Dendritic cell treated with granulocyte-macrophage colony-stimulating factor and Interleukin-4, amounts not matched to agents 40 ng/mL and 50 ng/mL, for 4 days (primary cell): ENCODE results near the gene G3BP2.
"Not testable (repeated sequence)": the region's sequence is repeated elsewhere in the genome, so short reads cannot be mapped to it uniquely, and the experiment has no call there.

Experiments
- H3K27ac Mint-ChIP-seq: one replicate; pipeline ENCODE4 v1.8.0; 2022; ENCODE audit warnings: mild to moderate bottlenecking, mixed read lengths
- H3K27me3 Mint-ChIP-seq: one replicate; pipeline ENCODE4 v1.8.0; 2022; ENCODE audit warnings: mild to moderate bottlenecking, mixed read lengths
- H3K36me3 Mint-ChIP-seq: one replicate; pipeline ENCODE4 v1.8.0; 2022; ENCODE audit warnings: low read depth, mixed read lengths
- H3K4me1 Mint-ChIP-seq: one replicate; pipeline ENCODE4 v1.8.0; 2022; ENCODE audit warnings: low read depth, mixed read lengths
- H3K4me3 Mint-ChIP-seq: one replicate; pipeline ENCODE4 v1.8.0; 2022; ENCODE audit warnings: mild to moderate bottlenecking, moderate library complexity, mixed read lengths
- H3K9me3 Mint-ChIP-seq: one replicate; pipeline ENCODE4 v1.8.0; 2022; ENCODE audit warnings: mixed read lengths
- intact Hi-C: fragments of 100-400 bp; cut with micrococcal nuclease; formaldehyde crosslinking; loops from one replicate; pipeline ENCODE4 v1.15.0; 2022

The G3BP2 gene

DNA sequence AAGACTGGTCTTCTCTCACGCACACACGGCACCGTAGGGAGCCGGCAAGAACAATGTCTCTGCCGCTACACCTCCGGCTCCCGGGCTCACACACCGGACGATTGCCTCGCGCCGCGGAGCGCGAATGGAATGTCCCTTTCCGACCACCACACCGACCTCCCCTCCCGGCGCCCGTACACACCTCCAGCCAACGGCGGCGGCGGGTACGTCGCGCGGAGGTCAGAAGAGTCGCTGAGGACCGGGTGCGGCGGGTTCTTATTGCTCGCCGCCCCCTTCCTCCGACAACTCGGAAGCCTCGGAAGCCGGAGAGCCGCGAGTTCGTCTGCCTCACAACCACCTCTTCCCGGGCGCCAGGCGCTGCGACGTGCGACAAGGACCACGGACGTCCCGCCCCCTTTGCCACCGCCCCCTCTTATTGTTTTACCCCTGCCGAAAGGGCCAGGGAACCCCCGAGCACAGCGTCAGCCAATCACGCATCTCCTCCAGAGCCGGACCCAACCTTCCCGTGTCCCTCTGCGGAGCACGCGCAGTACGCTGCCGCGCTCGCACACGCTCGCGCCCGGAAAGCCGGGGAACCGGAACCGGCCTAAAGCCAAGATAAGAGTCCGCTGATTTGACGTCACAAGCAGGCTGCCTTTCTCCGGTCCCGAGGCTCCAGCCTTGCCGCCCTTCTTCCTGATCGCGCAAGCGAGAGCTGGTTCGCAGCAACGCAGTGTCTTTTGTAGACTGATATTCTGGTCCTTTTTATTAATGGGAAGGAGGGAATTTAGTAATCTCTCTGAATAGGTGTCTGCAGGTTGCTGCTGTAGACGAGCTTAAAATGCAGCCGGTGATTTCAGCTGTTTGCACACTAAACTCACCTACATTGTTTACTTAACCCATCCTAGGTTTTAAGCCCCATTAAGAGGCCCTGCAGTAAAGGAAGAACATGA is at the start of gene G3BP2:
TSS of gene G3BP2 (minus strand) at position 385 of the 932 bp plus-strand sequence. CDS start 11,386 bp downstream, outside the sequence.
- no peaks in the 10 kb centered on the region for H3K27me3 Mint-ChIP-seq
- H3K4me1 Mint-ChIP-seq, result peaks cover 39% of the 10 kb centered on the region
- peaks cover 14% of the 10 kb centered on the region for H3K36me3 Mint-ChIP-seq
- intact Hi-C loops, result loop anchor here (1.0 to 5.0 kb wide), 4 partner anchors 25 to 476 kb away; partner anchors contain the start of genes NUP54, RCHY1, THAP6 and USO1
- peak within 1 kb of the TSS; percentile 97 for H3K4me3 Mint-ChIP-seq
- peak within 1 kb of the TSS; percentile 100 for H3K27ac Mint-ChIP-seq
- H3K9me3 Mint-ChIP-seq, result no peaks in the 10 kb centered on the region

GRCh38 chr4:75722417-75722816 is 49.2 kb upstream of the G3BP2 start:
- H3K27ac Mint-ChIP-seq, result no peak overlapping the region
- H3K36me3 Mint-ChIP-seq, result peaks cover 17% of the 10 kb centered on the region
- H3K4me3 Mint-ChIP-seq, result no peak overlapping the region
- no peaks in the 10 kb centered on the region for H3K9me3 Mint-ChIP-seq
- no peaks in the 10 kb centered on the region for H3K27me3 Mint-ChIP-seq
- intact Hi-C loops, result no loop called here
- peaks cover 37% of the 10 kb centered on the region for H3K4me1 Mint-ChIP-seq

DNA sequence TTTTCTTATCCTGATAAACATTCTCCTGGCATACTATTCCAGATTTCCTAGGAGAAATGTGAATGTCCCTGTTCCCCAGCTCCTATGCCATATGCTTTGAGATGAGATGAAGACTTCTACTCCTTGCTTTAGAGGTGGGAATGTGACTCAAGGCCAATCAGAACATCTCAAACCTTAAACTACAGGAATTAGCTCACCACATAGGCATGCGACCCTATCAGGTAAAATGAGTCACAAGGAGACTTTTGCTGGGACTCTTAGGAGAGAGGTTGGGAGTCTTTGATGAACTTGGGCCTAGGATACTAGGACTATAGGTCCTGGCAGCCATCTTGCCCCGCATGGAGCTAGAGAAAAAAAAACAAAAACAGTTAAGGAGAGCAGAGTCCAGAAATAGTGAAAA is 45.3 kb upstream of the G3BP2 start:
- intact Hi-C loops, result no loop called here

GRCh38 chr4:75717408-75717807 is 44.2 kb upstream of the G3BP2 start:
- Mint-ChIP-seq H3K9me3 (no peaks in the 10 kb centered on the region), H3K27me3 (no peaks in the 10 kb centered on the region), H3K4me1 (peaks cover 14% of the 10 kb centered on the region), H3K27ac (no peak overlapping the region), H3K4me3 (no peak overlapping the region), H3K36me3 (no peaks in the 10 kb centered on the region)
- intact Hi-C loops, result no loop called here

More for the DNA sequence above, 45.3 kb upstream of the G3BP2 start:
- Mint-ChIP-seq H3K27me3 (no peaks in the 10 kb centered on the region), H3K4me1 (peaks cover 25% of the 10 kb centered on the region), H3K9me3 (no peaks in the 10 kb centered on the region), H3K27ac (no peak overlapping the region), H3K4me3 (no peak overlapping the region), H3K36me3 (no peaks in the 10 kb centered on the region)

GRCh38 chr4:75716054-75716453 is 42.8 kb upstream of the G3BP2 start:
- H3K9me3 Mint-ChIP-seq, H3K27me3 Mint-ChIP-seq, H3K36me3 Mint-ChIP-seq, H3K4me3 Mint-ChIP-seq, H3K4me1 Mint-ChIP-seq, intact Hi-C loops, H3K27ac Mint-ChIP-seq: not testable (repeated sequence)

DNA sequence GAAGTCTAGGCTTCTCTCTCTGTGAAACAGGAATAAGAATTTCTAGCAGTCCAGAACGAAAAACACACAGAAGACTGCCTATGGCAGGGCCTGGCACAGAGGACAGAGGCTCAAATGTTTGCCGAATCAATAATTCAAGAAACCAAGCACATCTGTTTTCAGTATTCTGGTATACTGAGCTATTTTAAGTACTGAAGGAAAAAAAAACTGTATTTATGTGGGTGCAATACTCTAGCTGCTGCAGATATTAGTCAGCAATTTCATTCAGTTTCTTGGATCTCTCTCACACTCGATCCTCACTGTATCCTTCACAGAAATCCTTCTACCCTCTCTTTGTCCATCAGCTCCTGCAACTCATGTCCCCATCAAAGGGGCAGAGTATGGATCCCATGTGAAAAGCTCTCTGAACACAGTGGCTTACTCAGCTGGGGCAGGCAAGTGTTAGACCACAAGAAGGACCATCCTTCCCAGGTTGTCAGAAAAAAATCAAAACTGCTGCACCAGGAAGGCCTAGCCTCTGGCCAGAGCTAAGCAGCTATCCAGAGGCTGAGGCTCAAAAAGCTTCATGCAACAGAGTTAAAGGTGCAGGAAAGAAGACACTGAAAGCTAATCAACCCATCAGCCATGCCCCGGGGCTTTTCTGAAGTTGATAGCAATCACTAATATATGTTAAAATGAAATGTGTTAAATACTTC is 42.0 kb upstream of the G3BP2 start:
- intact Hi-C loops, result no loop called here
- Mint-ChIP-seq H3K27me3 (no peaks in the 10 kb centered on the region), H3K27ac (no peak overlapping the region), H3K36me3 (no peaks in the 10 kb centered on the region), H3K4me1 (peaks cover 9% of the 10 kb centered on the region), H3K4me3 (no peak overlapping the region), H3K9me3 (no peaks in the 10 kb centered on the region)

DNA sequence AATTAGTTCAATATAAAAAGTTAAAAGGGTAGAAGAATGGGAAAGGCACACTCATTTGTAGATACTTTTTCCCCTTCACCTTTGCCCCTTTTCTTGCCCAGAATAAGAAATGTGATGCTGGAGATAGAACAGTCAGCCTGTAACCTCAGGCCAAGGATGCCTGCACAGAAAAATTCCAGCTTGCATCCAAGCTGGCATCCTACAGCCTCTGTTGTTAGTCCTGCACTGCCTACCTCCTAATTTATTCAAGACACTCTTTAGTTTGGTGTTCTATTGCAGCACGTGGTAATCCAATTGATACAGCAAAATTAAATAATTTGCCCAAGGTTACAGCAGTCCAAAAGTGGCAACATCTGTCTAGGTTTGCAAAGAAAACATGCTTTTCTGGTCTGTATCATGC is 41.5 kb upstream of the G3BP2 start:
- Mint-ChIP-seq H3K36me3 (no peaks in the 10 kb centered on the region), H3K27me3 (no peaks in the 10 kb centered on the region)
- intact Hi-C loops, result no loop called here

GRCh38 chr4:75714011-75714410 is 40.8 kb upstream of the G3BP2 start:
- Mint-ChIP-seq H3K27me3 (no peaks in the 10 kb centered on the region), H3K4me1 (peaks cover 9% of the 10 kb centered on the region), H3K4me3 (no peak overlapping the region), H3K36me3 (no peaks in the 10 kb centered on the region), H3K9me3 (no peaks in the 10 kb centered on the region), H3K27ac (no peak overlapping the region)
- intact Hi-C loops, result no loop called here

More for the DNA sequence above, 41.5 kb upstream of the G3BP2 start:
- peaks cover 9% of the 10 kb centered on the region for H3K4me1 Mint-ChIP-seq
- no peak overlapping the region for H3K27ac Mint-ChIP-seq
- no peak overlapping the region for H3K4me3 Mint-ChIP-seq
- no peaks in the 10 kb centered on the region for H3K9me3 Mint-ChIP-seq

DNA sequence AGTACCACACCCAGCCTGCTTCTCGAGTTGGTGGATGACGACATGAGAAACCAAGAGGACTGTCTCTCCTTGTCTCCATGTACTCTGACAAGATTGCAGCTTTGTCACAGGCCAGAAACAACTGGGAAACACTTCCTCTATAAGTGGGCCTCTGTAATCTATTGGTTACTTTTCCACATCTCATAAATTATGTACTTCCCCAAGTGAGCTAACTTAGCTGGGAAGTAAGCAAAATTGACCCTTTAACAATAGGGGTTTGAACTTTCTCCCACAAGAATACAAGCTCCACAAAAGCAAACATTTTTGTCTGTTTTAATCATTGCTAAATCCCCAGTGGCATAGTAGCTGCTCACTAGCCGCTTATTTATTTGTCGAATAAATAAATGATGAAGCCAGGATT is 37.0 kb upstream of the G3BP2 start:
- H3K4me1 Mint-ChIP-seq, result peaks cover 6% of the 10 kb centered on the region
- no peak overlapping the region for H3K4me3 Mint-ChIP-seq
- no peaks in the 10 kb centered on the region for H3K9me3 Mint-ChIP-seq
- H3K36me3 Mint-ChIP-seq, result no peaks in the 10 kb centered on the region
- H3K27me3 Mint-ChIP-seq, result no peaks in the 10 kb centered on the region
- intact Hi-C loops, result no loop called here
- H3K27ac Mint-ChIP-seq, result no peak overlapping the region

- Mint-ChIP-seq H3K27ac (no peak overlapping the region), H3K36me3 (no peaks in the 10 kb centered on the region), H3K4me1 (no peaks in the 10 kb centered on the region), H3K9me3 (no peaks in the 10 kb centered on the region), H3K4me3 (no peak overlapping the region), H3K27me3 (no peaks in the 10 kb centered on the region)
- intact Hi-C loops, result no loop called here
These were observed 35.0 kb upstream of the G3BP2 start for GRCh38 chr4:75708218-75708691.

- Mint-ChIP-seq H3K36me3 (no peaks in the 10 kb centered on the region), H3K9me3 (no peaks in the 10 kb centered on the region), H3K4me1 (no peaks in the 10 kb centered on the region), H3K27me3 (no peaks in the 10 kb centered on the region), H3K27ac (no peak overlapping the region), H3K4me3 (no peak overlapping the region)
- intact Hi-C loops, result no loop called here
These were observed 32.2 kb upstream of the G3BP2 start for GRCh38 chr4:75705198-75705977.

- H3K4me1 Mint-ChIP-seq, result peaks cover 15% of the 10 kb centered on the region
- H3K9me3 Mint-ChIP-seq, result no peaks in the 10 kb centered on the region
- intact Hi-C loops, result no loop called here
These were observed 29.8 kb upstream of the G3BP2 start for GRCh38 chr4:75702919-75703411.

GRCh38 chr4:75699299-75699698 is 26.1 kb upstream of the G3BP2 start:
- no peaks in the 10 kb centered on the region for H3K27me3 Mint-ChIP-seq
- intact Hi-C loops, result no loop called here
- peak overlapping the region; percentile 86 for H3K27ac Mint-ChIP-seq
- peak overlapping the region; percentile 35 for H3K4me3 Mint-ChIP-seq
- no peaks in the 10 kb centered on the region for H3K9me3 Mint-ChIP-seq
- H3K4me1 Mint-ChIP-seq, result peaks cover 32% of the 10 kb centered on the region
- H3K36me3 Mint-ChIP-seq, result peaks cover under 1% of the 10 kb centered on the region

More at GRCh38 chr4:75702919-75703411, 29.8 kb upstream of the G3BP2 start:
- Mint-ChIP-seq H3K36me3 (no peaks in the 10 kb centered on the region), H3K27ac (no peak overlapping the region), H3K4me3 (no peak overlapping the region), H3K27me3 (no peaks in the 10 kb centered on the region)
